ENCODE results near the gene PYGO2.

The PYGO2 gene

GRCh38 chr1:154970631-154971340, 9.2 kb upstream of the PYGO2 start, which contains the start of gene SHC1:
Gene SHC1, minus strand, starts transcription at chr1:154970747. Its CDS starts 221 bp downstream, at chr1:154970526.
- H4K20me1 ChIP-seq (ENCODE audit: insufficient read depth, low read length, poor library complexity, severe bottlenecking): peaks cover 15% of the 10 kb centered on the region
- no peaks in the 10 kb centered on the region for H3K27me3 ChIP-seq (ENCODE audit: insufficient read depth, low read length, poor library complexity, severe bottlenecking)
- peaks cover 60% of the 10 kb centered on the region for H3K79me2 ChIP-seq (ENCODE audit: insufficient read depth, low read length)
- peak within 1 kb of the TSS; percentile 70 for H3K4me2 ChIP-seq (ENCODE audit: low read depth, low read length, poor library complexity, severe bottlenecking)
- H3K36me3 ChIP-seq (ENCODE audit: insufficient read depth, low read length): peaks cover 23% of the 10 kb centered on the region; the same call in 1 of the 2 replicates
- peak within 1 kb of the TSS; percentile 52 for H3K9ac ChIP-seq (ENCODE audit: low read depth, low read length, poor library complexity, severe bottlenecking)
- H3F3A ChIP-seq (ENCODE audit: low read depth): peaks cover 3% of the 10 kb centered on the region; the same call in 1 of the 2 replicates
- H3K9me2 ChIP-seq (replicated peaks; ENCODE audit: low read depth, low read length): no peaks in the 10 kb centered on the region
- peak within 1 kb of the TSS; percentile 63 for H3K4me3 ChIP-seq (ENCODE audit: low read length, poor library complexity, severe bottlenecking)
- H3K9me3 ChIP-seq (ENCODE audit: insufficient read depth, low read depth, low read length): no peaks in the 10 kb centered on the region
- no peak within 1 kb of the TSS for H2AFZ ChIP-seq (ENCODE audit: low read length)
- no peak for TF ChIP-seq EZH2phosphoT487 (IDR thresholded peaks at IDR 0.05; ENCODE audit: borderline replicate concordance)
- TF ChIP-seq, protein P1, sequence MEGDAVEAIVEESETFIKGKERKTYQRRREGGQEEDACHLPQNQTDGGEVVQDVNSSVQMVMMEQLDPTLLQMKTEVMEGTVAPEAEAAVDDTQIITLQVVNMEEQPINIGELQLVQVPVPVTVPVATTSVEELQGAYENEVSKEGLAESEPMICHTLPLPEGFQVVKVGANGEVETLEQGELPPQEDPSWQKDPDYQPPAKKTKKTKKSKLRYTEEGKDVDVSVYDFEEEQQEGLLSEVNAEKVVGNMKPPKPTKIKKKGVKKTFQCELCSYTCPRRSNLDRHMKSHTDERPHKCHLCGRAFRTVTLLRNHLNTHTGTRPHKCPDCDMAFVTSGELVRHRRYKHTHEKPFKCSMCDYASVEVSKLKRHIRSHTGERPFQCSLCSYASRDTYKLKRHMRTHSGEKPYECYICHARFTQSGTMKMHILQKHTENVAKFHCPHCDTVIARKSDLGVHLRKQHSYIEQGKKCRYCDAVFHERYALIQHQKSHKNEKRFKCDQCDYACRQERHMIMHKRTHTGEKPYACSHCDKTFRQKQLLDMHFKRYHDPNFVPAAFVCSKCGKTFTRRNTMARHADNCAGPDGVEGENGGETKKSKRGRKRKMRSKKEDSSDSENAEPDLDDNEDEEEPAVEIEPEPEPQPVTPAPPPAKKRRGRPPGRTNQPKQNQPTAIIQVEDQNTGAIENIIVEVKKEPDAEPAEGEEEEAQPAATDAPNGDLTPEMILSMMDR (conservative IDR thresholded peaks at IDR 0.05; ENCODE audit: low read length): no peak
- H3K4me1 ChIP-seq (ENCODE audit: insufficient read depth, low read length, poor library complexity, severe bottlenecking): peaks cover 37% of the 10 kb centered on the region

DNA sequence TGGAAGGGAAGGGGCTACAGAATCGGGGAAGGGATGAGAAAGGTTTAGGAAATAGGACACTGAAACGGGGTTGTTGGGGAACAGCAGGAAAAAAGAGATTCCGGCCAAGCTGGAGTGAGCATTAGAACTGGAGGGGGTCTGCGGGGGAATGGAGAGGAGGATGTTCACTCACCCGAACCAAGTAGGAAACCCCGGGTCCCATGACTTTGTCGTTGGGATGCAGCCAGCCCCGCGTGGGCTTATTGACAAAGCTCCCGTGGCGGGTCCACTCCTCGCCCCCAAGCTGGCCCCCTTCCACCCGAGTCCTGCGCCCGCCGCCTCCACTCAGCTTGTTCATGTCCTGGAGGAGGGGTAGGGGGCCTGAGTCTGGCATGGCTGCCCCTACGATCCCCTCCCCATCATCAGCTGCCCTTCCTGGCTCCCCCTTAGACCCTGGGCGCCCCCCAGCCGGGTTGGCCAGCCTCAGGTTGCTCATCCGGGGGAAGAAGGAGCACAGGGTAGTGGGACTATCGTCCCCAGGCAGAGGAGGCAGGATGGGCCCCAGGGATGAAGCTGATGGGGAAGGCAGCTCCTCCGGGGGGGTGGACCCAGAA, 8.4 kb upstream of the PYGO2 start:
- peaks cover 37% of the 10 kb centered on the region for H3K4me1 ChIP-seq (ENCODE audit: insufficient read depth, low read length, poor library complexity, severe bottlenecking)
- H2AFZ ChIP-seq (ENCODE audit: low read length): no peak overlapping the region
- peak overlapping the region; percentile 52 for H3K9ac ChIP-seq (ENCODE audit: low read depth, low read length, poor library complexity, severe bottlenecking)
- H3K4me2 ChIP-seq (ENCODE audit: low read depth, low read length, poor library complexity, severe bottlenecking): peak overlapping the region; percentile 70
- H4K20me1 ChIP-seq (ENCODE audit: insufficient read depth, low read length, poor library complexity, severe bottlenecking): peaks cover 13% of the 10 kb centered on the region
- H3K9me2 ChIP-seq (replicated peaks; ENCODE audit: low read depth, low read length): no peaks in the 10 kb centered on the region
- H3K9me3 ChIP-seq (ENCODE audit: insufficient read depth, low read depth, low read length): no peaks in the 10 kb centered on the region
- H3K36me3 ChIP-seq (ENCODE audit: insufficient read depth, low read length): peaks cover 29% of the 10 kb centered on the region; the same call in 1 of the 2 replicates
- no peaks in the 10 kb centered on the region for H3K27me3 ChIP-seq (ENCODE audit: insufficient read depth, low read length, poor library complexity, severe bottlenecking)
- peak overlapping the region; percentile 63 for H3K4me3 ChIP-seq (ENCODE audit: low read length, poor library complexity, severe bottlenecking)
- peaks cover 52% of the 10 kb centered on the region for H3K79me2 ChIP-seq (ENCODE audit: insufficient read depth, low read length)
- no peak for TF ChIP-seq EZH2phosphoT487 (IDR thresholded peaks at IDR 0.05; ENCODE audit: borderline replicate concordance)
- TF ChIP-seq, protein P1 (conservative IDR thresholded peaks at IDR 0.05; ENCODE audit: low read length): no peak
- peaks cover 3% of the 10 kb centered on the region; the same call in 1 of the 2 replicates for H3F3A ChIP-seq (ENCODE audit: low read depth)

- peak overlapping the region; percentile 63 for H3K4me3 ChIP-seq (ENCODE audit: low read length, poor library complexity, severe bottlenecking)
- no peaks in the 10 kb centered on the region for H3K9me2 ChIP-seq (replicated peaks; ENCODE audit: low read depth, low read length)
- H3K36me3 ChIP-seq (ENCODE audit: insufficient read depth, low read length): peaks cover 29% of the 10 kb centered on the region; the same call in 1 of the 2 replicates
- peak overlapping the region; percentile 52 for H3K9ac ChIP-seq (ENCODE audit: low read depth, low read length, poor library complexity, severe bottlenecking)
- peaks cover 3% of the 10 kb centered on the region; the same call in 1 of the 2 replicates for H3F3A ChIP-seq (ENCODE audit: low read depth)
- TF ChIP-seq, protein P1 (conservative IDR thresholded peaks at IDR 0.05; ENCODE audit: low read length): no peak
- TF ChIP-seq EZH2phosphoT487 (IDR thresholded peaks at IDR 0.05; ENCODE audit: borderline replicate concordance): no peak
- no peaks in the 10 kb centered on the region for H3K9me3 ChIP-seq (ENCODE audit: insufficient read depth, low read depth, low read length)
- peaks cover 13% of the 10 kb centered on the region for H4K20me1 ChIP-seq (ENCODE audit: insufficient read depth, low read length, poor library complexity, severe bottlenecking)
- peaks cover 37% of the 10 kb centered on the region for H3K4me1 ChIP-seq (ENCODE audit: insufficient read depth, low read length, poor library complexity, severe bottlenecking)
- H2AFZ ChIP-seq (ENCODE audit: low read length): no peak overlapping the region
- peaks cover 50% of the 10 kb centered on the region for H3K79me2 ChIP-seq (ENCODE audit: insufficient read depth, low read length)
- no peaks in the 10 kb centered on the region for H3K27me3 ChIP-seq (ENCODE audit: insufficient read depth, low read length, poor library complexity, severe bottlenecking)
- peak overlapping the region; percentile 70 for H3K4me2 ChIP-seq (ENCODE audit: low read depth, low read length, poor library complexity, severe bottlenecking)
These were observed 7.7 kb upstream of the PYGO2 start for GRCh38 chr1:154969246-154969645.
